ENCODE results near the gene PMIS2. TPM values are rescaled to one million over a fixed set of nuclear protein-coding genes. Genes with fewer than 3 reads are reported as not detected.

The PMIS2 gene
- total RNA-seq, 1 donor from 2014 or later = not detected

DNA sequence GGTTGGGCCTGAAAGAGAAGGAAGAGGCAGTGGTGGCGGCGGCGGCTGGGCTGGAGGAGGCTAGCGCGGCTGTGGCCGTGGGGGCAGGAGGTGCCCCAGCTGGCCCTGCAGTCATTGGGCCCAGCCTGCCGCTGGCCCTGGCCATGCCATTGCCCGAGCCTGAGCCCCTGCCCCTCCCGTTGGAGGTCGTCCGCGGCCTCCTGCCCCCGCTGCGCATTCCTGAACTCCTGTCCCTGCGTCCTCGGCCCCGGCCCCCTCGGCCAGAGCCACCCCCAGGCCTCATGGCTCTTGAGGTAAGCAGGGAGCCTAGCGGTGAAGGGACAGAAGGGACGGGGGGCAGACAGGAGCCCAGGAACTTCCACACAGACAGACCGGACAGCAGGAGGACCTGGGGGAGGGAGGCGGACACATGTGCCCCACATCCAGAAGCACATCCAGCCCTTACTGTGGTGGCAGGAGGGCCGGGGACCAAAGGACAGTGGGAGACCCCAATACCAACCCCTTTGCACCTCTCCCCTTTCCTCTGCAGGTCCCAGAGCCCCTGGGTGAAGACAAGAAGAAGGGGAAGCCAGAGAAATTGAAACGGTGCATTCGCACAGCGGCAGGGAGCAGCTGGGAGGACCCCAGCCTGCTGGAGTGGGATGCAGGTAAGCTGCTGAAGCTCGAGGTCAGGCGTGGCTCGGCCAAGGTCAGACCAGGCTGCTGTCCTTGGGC lies 47.9 kb downstream of the PMIS2 start:
- ATAC-seq = no peak

DNA sequence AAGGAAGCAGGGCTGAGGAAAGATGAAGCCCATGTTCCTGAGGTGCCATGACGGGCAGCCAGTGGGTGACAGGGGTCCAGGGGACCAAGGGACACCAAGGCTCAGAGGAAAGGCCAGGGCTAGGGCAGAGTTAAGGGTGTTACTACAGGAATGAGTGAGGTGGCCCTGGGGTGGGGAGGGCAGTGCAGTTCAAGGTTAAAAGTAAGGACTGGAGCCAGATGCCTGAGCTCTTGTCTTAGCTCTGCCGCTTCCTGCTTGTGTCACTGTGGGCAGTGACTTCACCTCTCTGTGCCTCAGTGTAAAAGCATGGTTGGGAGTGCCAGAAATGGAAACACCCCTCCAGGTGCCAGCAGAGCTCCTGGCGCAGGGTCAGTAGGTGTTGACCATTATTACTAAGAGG lies 50.7 kb downstream of the PMIS2 start:
- no peak for ATAC-seq

Other genes starting within 250 kb of the PMIS2 start
- not detected for gene FFAR1, start 238.3 kb upstream of the PMIS2 start, total RNA-seq
- gene FFAR3, start 227.7 kb upstream of the PMIS2 start, total RNA-seq = not detected
- not detected for gene GPR42, start 215.1 kb upstream of the PMIS2 start, total RNA-seq
- 1.8 TPM for gene FFAR2, start 137.9 kb upstream of the PMIS2 start, total RNA-seq
- gene KRTDAP, start 95.7 kb upstream of the PMIS2 start, total RNA-seq = 338 TPM
- gene DMKN, start 72.5 kb upstream of the PMIS2 start, total RNA-seq = 406 TPM
- gene SBSN, start 57.9 kb upstream of the PMIS2 start, total RNA-seq = 1,433 TPM
- not detected for gene GAPDHS, start 52.7 kb upstream of the PMIS2 start, total RNA-seq
- 87.7 TPM for gene TMEM147, start 40.5 kb upstream of the PMIS2 start, total RNA-seq
- gene ATP4A, start 22.5 kb upstream of the PMIS2 start, total RNA-seq = not detected
- gene HAUS5, start 26.6 kb downstream of the PMIS2 start, total RNA-seq = 15.4 TPM
- gene RBM42, start 42.9 kb downstream of the PMIS2 start, total RNA-seq = 52.7 TPM
- gene ETV2, start 55.6 kb downstream of the PMIS2 start, total RNA-seq = 2.2 TPM
- 553 TPM for gene COX6B1, start 62.1 kb downstream of the PMIS2 start, total RNA-seq
- 3.8 TPM for gene UPK1A, start 80.3 kb downstream of the PMIS2 start, total RNA-seq
- gene ZBTB32, start 118.4 kb downstream of the PMIS2 start, total RNA-seq = not detected
- gene KMT2B, start 131.8 kb downstream of the PMIS2 start, total RNA-seq = 21.1 TPM
- 2.4 TPM for gene IGFLR1, start 156.3 kb downstream of the PMIS2 start, total RNA-seq
- gene U2AF1L4, start 159.2 kb downstream of the PMIS2 start, total RNA-seq = 10.1 TPM
- 56.9 TPM for gene PSENEN, start 159.5 kb downstream of the PMIS2 start, total RNA-seq
- gene LIN37, start 162.4 kb downstream of the PMIS2 start, total RNA-seq = 3.0 TPM
- gene HSPB6, start 170.9 kb downstream of the PMIS2 start, total RNA-seq = 2.6 TPM
- 14.7 TPM for gene PROSER3, start 172.0 kb downstream of the PMIS2 start, total RNA-seq
- gene ARHGAP33, start 189.4 kb downstream of the PMIS2 start, total RNA-seq = 3.9 TPM
- gene PRODH2, start 226.7 kb downstream of the PMIS2 start, total RNA-seq = not detected